ENCODE results near the gene VRK2.
"Not testable (repeated sequence)": the region's sequence is repeated elsewhere in the genome, so short reads cannot be mapped to it uniquely, and the experiment has no call there.

VRK2 gene

GRCh38 chr2:58177187-58177586 is 130.6 kb downstream of the VRK2 start:
- not testable (repeated sequence) for H3K4me3 Mint-ChIP-seq; DNase-seq (ENCODE audit: low spot score in 2 of 2); H3K4me1 Mint-ChIP-seq; H3K27ac Mint-ChIP-seq; ATAC-seq (ENCODE audit: low read depth); H3K27me3 Mint-ChIP-seq; H3K9me3 Mint-ChIP-seq
- H3K36me3 Mint-ChIP-seq = peaks cover 38% of the 10 kb centered on the region

- H3K27ac Mint-ChIP-seq; H3K27me3 Mint-ChIP-seq; H3K4me1 Mint-ChIP-seq; H3K9me3 Mint-ChIP-seq; DNase-seq (ENCODE audit: low spot score in 2 of 2); ATAC-seq (ENCODE audit: low read depth); H3K4me3 Mint-ChIP-seq: not testable (repeated sequence)
- peaks cover 19% of the 10 kb centered on the region for H3K36me3 Mint-ChIP-seq
These were observed 133.6 kb downstream of the VRK2 start for GRCh38 chr2:58180175-58180574.

GRCh38 chr2:58180635-58181034 is 134.0 kb downstream of the VRK2 start:
- Mint-ChIP-seq H3K4me3 (no peak overlapping the region), H3K4me1 (peaks cover 2% of the 10 kb centered on the region), H3K36me3 (peaks cover 17% of the 10 kb centered on the region), H3K27me3 (no peaks in the 10 kb centered on the region), H3K27ac (no peak overlapping the region), H3K9me3 (no peaks in the 10 kb centered on the region)
- DNase-seq (ENCODE audit: low spot score in 2 of 2) (no peak), ATAC-seq (ENCODE audit: low read depth) (no peak)

- H3K4me3 Mint-ChIP-seq = no peak overlapping the region
- peaks cover 2% of the 10 kb centered on the region for H3K9me3 Mint-ChIP-seq
- H3K4me1 Mint-ChIP-seq = peaks cover 2% of the 10 kb centered on the region
- H3K27me3 Mint-ChIP-seq = no peaks in the 10 kb centered on the region
- no peak for DNase-seq (ENCODE audit: low spot score in 2 of 2)
- no peak overlapping the region for H3K27ac Mint-ChIP-seq
- peaks cover 21% of the 10 kb centered on the region for H3K36me3 Mint-ChIP-seq
- ATAC-seq (ENCODE audit: low read depth) = no peak
These were observed 135.9 kb downstream of the VRK2 start for GRCh38 chr2:58182527-58182926.

GRCh38 chr2:58186501-58186900 is 139.9 kb downstream of the VRK2 start:
- ATAC-seq (ENCODE audit: low read depth) = no peak
- DNase-seq (ENCODE audit: low spot score in 2 of 2) = no peak
- H3K4me1 Mint-ChIP-seq = peaks cover 2% of the 10 kb centered on the region
- H3K27ac Mint-ChIP-seq = no peak overlapping the region
- H3K36me3 Mint-ChIP-seq = peaks cover 17% of the 10 kb centered on the region
- H3K9me3 Mint-ChIP-seq = peaks cover 2% of the 10 kb centered on the region
- H3K27me3 Mint-ChIP-seq = no peaks in the 10 kb centered on the region
- no peak overlapping the region for H3K4me3 Mint-ChIP-seq

- peaks cover 16% of the 10 kb centered on the region for H3K36me3 Mint-ChIP-seq
- not testable (repeated sequence) for H3K4me3 Mint-ChIP-seq; H3K27me3 Mint-ChIP-seq; DNase-seq (ENCODE audit: low spot score in 2 of 2); H3K9me3 Mint-ChIP-seq; H3K4me1 Mint-ChIP-seq; H3K27ac Mint-ChIP-seq; ATAC-seq (ENCODE audit: low read depth)
These were observed 140.4 kb downstream of the VRK2 start for GRCh38 chr2:58187022-58187421.

- no peaks in the 10 kb centered on the region for H3K4me1 Mint-ChIP-seq
- H3K27me3 Mint-ChIP-seq = no peaks in the 10 kb centered on the region
- H3K4me3 Mint-ChIP-seq = no peak overlapping the region
- no peaks in the 10 kb centered on the region for H3K9me3 Mint-ChIP-seq
- no peak overlapping the region for H3K27ac Mint-ChIP-seq
- ATAC-seq (ENCODE audit: low read depth) (no peak), DNase-seq (ENCODE audit: low spot score in 2 of 2) (no peak)
- H3K36me3 Mint-ChIP-seq = peaks cover 7% of the 10 kb centered on the region
These were observed 147.9 kb downstream of the VRK2 start for GRCh38 chr2:58194458-58194857.

GRCh38 chr2:58195662-58196061 is 149.1 kb downstream of the VRK2 start:
- Mint-ChIP-seq H3K27ac (no peak overlapping the region), H3K4me3 (no peak overlapping the region), H3K9me3 (no peaks in the 10 kb centered on the region), H3K36me3 (peaks cover 7% of the 10 kb centered on the region), H3K4me1 (no peaks in the 10 kb centered on the region), H3K27me3 (no peaks in the 10 kb centered on the region)
- ATAC-seq (ENCODE audit: low read depth) (no peak), DNase-seq (ENCODE audit: low spot score in 2 of 2) (no peak)

GRCh38 chr2:58197894-58198293 is 151.3 kb downstream of the VRK2 start:
- H3K27me3 Mint-ChIP-seq = no peaks in the 10 kb centered on the region
- H3K4me3 Mint-ChIP-seq = no peak overlapping the region
- no peaks in the 10 kb centered on the region for H3K9me3 Mint-ChIP-seq
- no peak for DNase-seq (ENCODE audit: low spot score in 2 of 2)
- no peak overlapping the region for H3K27ac Mint-ChIP-seq
- no peak for ATAC-seq (ENCODE audit: low read depth)
- no peaks in the 10 kb centered on the region for H3K4me1 Mint-ChIP-seq
- peaks cover 7% of the 10 kb centered on the region for H3K36me3 Mint-ChIP-seq

- Mint-ChIP-seq H3K27me3 (no peaks in the 10 kb centered on the region), H3K27ac (no peak overlapping the region), H3K36me3 (peaks cover 4% of the 10 kb centered on the region), H3K4me3 (no peak overlapping the region), H3K9me3 (no peaks in the 10 kb centered on the region), H3K4me1 (no peaks in the 10 kb centered on the region)
- ATAC-seq (ENCODE audit: low read depth) = no peak
- DNase-seq (ENCODE audit: low spot score in 2 of 2) = no peak
These were observed 155.8 kb downstream of the VRK2 start for GRCh38 chr2:58202404-58202803.

GRCh38 chr2:58203018-58203417 is 156.4 kb downstream of the VRK2 start:
- no peaks in the 10 kb centered on the region for H3K27me3 Mint-ChIP-seq
- DNase-seq (ENCODE audit: low spot score in 2 of 2) (no peak), ATAC-seq (ENCODE audit: low read depth) (no peak)
- H3K36me3 Mint-ChIP-seq = peaks cover 1% of the 10 kb centered on the region
- no peak overlapping the region for H3K4me3 Mint-ChIP-seq
- H3K4me1 Mint-ChIP-seq = no peaks in the 10 kb centered on the region
- no peak overlapping the region for H3K27ac Mint-ChIP-seq
- no peaks in the 10 kb centered on the region for H3K9me3 Mint-ChIP-seq

GRCh38 chr2:58204195-58204959 is 157.8 kb downstream of the VRK2 start:
- peak overlapping the region; percentile 51 for H3K27ac Mint-ChIP-seq
- H3K4me3 Mint-ChIP-seq = no peak overlapping the region
- H3K4me1 Mint-ChIP-seq = no peaks in the 10 kb centered on the region
- ATAC-seq (ENCODE audit: low read depth) (no peak), DNase-seq (ENCODE audit: low spot score in 2 of 2) (no peak)
- no peaks in the 10 kb centered on the region for H3K27me3 Mint-ChIP-seq
- peaks cover 5% of the 10 kb centered on the region for H3K36me3 Mint-ChIP-seq
- H3K9me3 Mint-ChIP-seq = no peaks in the 10 kb centered on the region

- H3K9me3 Mint-ChIP-seq = peaks cover 5% of the 10 kb centered on the region
These were observed 160.2 kb downstream of the VRK2 start for GRCh38 chr2:58206785-58207184.

GRCh38 chr2:58207189-58207588 is 160.6 kb downstream of the VRK2 start:
- Mint-ChIP-seq H3K4me1 (no peaks in the 10 kb centered on the region), H3K27me3 (no peaks in the 10 kb centered on the region), H3K9me3 (peaks cover 8% of the 10 kb centered on the region), H3K4me3 (no peak overlapping the region), H3K27ac (no peak overlapping the region), H3K36me3 (peaks cover 29% of the 10 kb centered on the region)
- no peak for ATAC-seq (ENCODE audit: low read depth)
- no peak for DNase-seq (ENCODE audit: low spot score in 2 of 2)

More at GRCh38 chr2:58206785-58207184, 160.2 kb downstream of the VRK2 start:
- Mint-ChIP-seq H3K27ac (no peak overlapping the region), H3K4me3 (no peak overlapping the region), H3K4me1 (no peaks in the 10 kb centered on the region), H3K27me3 (no peaks in the 10 kb centered on the region), H3K36me3 (peaks cover 25% of the 10 kb centered on the region)
- ATAC-seq (ENCODE audit: low read depth) = no peak
- DNase-seq (ENCODE audit: low spot score in 2 of 2) = no peak
